Omental fat pad (tissue), 4 donors: ENCODE data around the gene CFAP52. TPM values are rescaled to one million over a fixed set of nuclear protein-coding genes. Genes with fewer than 3 reads are reported as not detected.

Source experiments
- ATAC-seq: fragments of 150-250 bp; one replicate; pipeline ENCODE4 v1.9.1; 2016; ENCODE audit warnings: mild to moderate bottlenecking, moderate library complexity; ENCODE audit not compliant: low FRiP score
- DNase-seq: peaks from one replicate; pipeline ENCODE4 v3.0.0-alpha.2; 2019; ENCODE audit warnings: low spot score
- total RNA-seq, 4 donors: library from RNA; depleted of rRNA; stranded (reverse); fragments of >200 nt; gene quantifications; one replicate each; pipeline ENCODE4 v1.1.0, GENCODE V29; 2016
- TF ChIP-seq, protein P1 (sequence below), 3 donors: fragments of 450-650 bp; IDR thresholded peaks; one replicate each; pipeline ENCODE4 v1.5.1; 2016 to 2017; ENCODE audit warnings: antibody characterized with exemption in 3 of 3, mild to moderate bottlenecking in 3 of 3, moderate library complexity in 2 of 3

The CFAP52 gene
- total RNA-seq, 4 donors from 2014 or later: 0.19 TPM; not detected in 3

DNA sequence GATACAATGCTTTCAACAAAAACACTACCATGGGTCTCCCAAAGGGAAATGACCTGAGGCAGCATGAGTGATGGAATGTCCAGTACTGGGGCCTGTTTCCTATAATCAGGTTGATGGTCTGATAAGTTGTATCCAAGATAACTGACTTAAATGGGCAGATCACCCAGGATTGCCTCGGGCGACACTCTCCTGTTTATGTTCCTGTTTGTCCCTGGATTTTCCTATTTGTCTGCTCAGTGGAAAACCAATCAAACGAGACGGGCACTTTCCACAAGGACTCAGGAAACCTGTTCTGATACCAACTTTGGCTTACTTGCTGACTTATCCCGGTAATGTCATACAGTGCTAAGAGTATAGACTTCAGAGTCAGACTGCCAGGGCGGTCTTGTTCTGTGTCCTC, 96.2 kb downstream of the CFAP52 start:
- ATAC-seq: no peak
- TF ChIP-seq, protein P1, sequence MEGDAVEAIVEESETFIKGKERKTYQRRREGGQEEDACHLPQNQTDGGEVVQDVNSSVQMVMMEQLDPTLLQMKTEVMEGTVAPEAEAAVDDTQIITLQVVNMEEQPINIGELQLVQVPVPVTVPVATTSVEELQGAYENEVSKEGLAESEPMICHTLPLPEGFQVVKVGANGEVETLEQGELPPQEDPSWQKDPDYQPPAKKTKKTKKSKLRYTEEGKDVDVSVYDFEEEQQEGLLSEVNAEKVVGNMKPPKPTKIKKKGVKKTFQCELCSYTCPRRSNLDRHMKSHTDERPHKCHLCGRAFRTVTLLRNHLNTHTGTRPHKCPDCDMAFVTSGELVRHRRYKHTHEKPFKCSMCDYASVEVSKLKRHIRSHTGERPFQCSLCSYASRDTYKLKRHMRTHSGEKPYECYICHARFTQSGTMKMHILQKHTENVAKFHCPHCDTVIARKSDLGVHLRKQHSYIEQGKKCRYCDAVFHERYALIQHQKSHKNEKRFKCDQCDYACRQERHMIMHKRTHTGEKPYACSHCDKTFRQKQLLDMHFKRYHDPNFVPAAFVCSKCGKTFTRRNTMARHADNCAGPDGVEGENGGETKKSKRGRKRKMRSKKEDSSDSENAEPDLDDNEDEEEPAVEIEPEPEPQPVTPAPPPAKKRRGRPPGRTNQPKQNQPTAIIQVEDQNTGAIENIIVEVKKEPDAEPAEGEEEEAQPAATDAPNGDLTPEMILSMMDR (IDR thresholded peaks at IDR 0.05): no peak
- no peak for DNase-seq

DNA sequence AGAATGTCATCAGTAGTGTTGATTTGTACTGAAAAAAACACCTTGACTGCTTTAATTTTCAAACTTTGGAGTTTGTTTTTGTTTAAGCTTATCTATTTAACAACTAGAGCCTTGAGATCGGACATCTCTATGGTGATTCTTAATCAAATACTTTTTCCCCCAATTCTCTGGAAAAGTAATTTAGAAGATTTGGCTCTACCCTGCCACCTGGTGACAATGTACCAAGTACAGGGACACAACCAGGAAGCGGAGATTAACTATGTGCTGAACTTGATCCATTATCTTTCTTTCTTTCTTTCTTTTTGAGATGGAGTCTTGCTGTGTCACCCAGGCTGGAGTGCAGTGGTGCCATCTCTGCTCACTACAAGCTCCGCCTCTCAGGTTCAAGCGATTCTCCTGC, 99.6 kb downstream of the CFAP52 start:
- ATAC-seq: no peak
- DNase-seq: no peak
- TF ChIP-seq, protein P1 (IDR thresholded peaks at IDR 0.05): no peak

DNA sequence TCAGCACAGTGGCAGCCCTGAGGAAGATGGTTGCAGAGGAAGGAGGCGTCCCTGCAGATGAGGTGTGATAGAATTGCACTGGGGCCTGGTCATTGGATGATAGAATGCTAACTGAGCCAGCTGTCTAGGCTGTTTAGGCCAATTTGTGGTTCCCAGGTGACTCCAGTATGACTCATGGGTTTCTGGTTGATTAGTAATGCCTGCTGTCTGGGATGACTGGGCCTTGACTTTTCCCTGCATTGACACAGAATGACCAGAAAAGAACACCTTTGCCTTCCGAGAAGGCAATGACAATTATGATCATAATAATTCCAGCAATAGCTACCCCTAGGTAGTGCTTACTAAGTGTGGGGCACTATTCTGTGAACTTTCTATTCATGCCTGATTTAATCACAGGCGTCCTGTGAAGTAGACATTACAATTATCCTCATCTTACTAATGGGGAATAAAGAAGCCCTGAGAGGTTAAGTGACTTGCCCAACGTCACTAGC, 100.4 kb downstream of the CFAP52 start:
- TF ChIP-seq, protein P1 (IDR thresholded peaks at IDR 0.05): no peak
- DNase-seq (no peak), ATAC-seq (no peak)

DNA sequence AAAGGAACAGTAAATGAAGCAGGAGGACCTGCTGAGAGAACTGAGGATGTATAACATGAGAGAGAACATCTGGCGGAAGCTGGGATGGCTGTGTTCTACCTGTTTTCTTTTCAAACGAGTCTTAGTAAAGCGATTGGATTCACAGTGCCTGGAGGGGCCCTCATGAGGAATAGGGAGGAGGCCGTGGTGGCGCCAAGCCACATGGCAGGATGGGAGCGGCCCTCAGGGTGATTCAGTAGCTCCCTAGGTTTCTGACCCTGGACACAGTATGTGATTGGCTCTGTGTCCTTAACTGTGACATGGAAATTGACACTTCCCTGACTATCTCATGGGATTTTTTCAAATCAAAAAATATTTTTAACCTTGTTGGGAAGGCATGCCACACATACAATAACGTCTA, 101.0 kb downstream of the CFAP52 start:
- no peak for DNase-seq
- TF ChIP-seq, protein P1 (IDR thresholded peaks at IDR 0.05): no peak
- ATAC-seq: no peak

DNA sequence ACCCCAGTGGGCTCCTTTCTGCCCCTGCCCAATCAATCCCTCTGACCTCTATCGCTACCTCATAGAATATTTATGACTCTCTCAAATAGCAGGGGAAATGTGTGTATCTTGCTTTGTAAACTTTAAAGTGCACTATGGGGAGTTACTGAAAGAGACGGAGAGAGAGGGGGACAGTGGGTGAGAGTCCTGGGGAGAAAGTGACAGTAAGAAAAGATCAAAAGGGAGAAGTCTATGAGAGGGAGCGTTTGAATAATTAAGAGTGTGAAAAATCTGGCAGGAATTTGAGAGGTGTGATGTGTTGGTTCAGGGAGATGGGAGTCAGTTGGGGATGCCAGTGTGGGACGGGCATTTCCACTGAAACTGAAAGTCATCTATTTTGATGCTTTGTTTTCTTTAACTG, 101.5 kb downstream of the CFAP52 start:
- TF ChIP-seq, protein P1 (IDR thresholded peaks at IDR 0.05): no peak
- DNase-seq (no peak), ATAC-seq (no peak)

DNA sequence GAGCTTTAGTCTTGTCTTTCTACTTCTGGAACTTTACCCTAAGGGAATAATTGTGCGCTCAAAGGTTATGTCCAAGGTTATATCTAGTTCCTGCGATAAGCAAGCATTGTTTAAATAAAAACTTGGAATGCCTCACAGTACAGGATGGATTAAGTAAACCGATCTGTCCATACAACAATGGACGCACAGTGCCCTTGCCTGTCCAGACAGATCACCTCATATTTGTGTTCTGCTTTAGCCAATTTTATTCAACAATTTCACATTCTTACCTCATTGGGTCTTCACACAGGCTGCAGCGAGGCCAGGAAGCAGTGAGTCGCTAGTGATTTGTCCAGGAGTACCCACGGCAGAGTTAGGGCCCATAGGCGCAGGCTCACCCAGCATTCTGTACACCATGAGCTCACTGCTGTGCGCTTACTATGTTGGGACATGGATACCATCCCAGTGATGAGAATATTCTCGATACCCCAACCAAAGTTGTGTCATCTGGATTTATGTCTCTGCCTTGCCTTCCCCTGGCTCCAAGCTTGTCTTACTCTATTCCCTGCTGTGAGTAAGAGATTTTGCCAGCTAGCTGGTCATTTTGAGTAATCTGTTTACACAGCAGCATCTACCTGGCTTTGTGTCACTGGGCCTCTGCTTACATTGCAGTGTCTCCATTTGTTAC, 108.6 kb downstream of the CFAP52 start:
- DNase-seq: no peak
- no peak for ATAC-seq
- TF ChIP-seq, protein P1 (IDR thresholded peaks at IDR 0.05): no peak

Other genes with a start within 250 kb of the CFAP52 start
- 10 to 100 TPM; 58.6 to 86.9 (median 66.3) TPM for gene STX8, start 822 bp upstream of the CFAP52 start, total RNA-seq
- 1 to 10 TPM in 1 of 4 donors, under 1 TPM in 2, not detected in 1; 0.72 to 1.3 (median 0.88) TPM for gene USP43, start 68.9 kb downstream of the CFAP52 start, total RNA-seq
- gene DHRS7C, start 214.9 kb downstream of the CFAP52 start, total RNA-seq: not detected
- not detected for gene GSG1L2, start 245.4 kb downstream of the CFAP52 start, total RNA-seq
- gene GLP2R, start 249.3 kb downstream of the CFAP52 start, total RNA-seq: 10 to 100 TPM; 11.2 to 33.0 (median 21.3) TPM